OCI-LY1 (cell line): ENCODE results near the gene NDUFV1.

Source experiments
- H2AFZ ChIP-seq: fragments of 200-600 bp; sonication (generic), shearing (Covaris generic); 2 replicates; pipeline ENCODE4 v1.6.0; 2014; ENCODE audit warnings: antibody characterized with exemption, mild to moderate bottlenecking, low read length
- H3F3A ChIP-seq: fragments of 200-600 bp; sonication (generic), shearing (Covaris generic); 2 replicates; pipeline ENCODE4 v1.6.0; 2014; ENCODE audit warnings: mild to moderate bottlenecking, antibody characterized with exemption, low read length, moderate library complexity; ENCODE audit not compliant: insufficient read depth
- H3K27ac ChIP-seq: fragments of 200-600 bp; sonication (generic); 2 replicates; pipeline ENCODE4 v1.5.1; 2014; ENCODE audit warnings: low read length, mixed run types, mild to moderate bottlenecking, low read depth; ENCODE audit not compliant: poor library complexity, severe bottlenecking
- H3K27me3 ChIP-seq: fragments of 200-600 bp; sonication (generic); 2 replicates; pipeline ENCODE4 v1.6.0; 2014; ENCODE audit warnings: antibody characterized with exemption, mild to moderate bottlenecking, low read length, moderate library complexity; ENCODE audit not compliant: insufficient read depth
- H3K36me3 ChIP-seq: fragments of 200-600 bp; sonication (generic); 2 replicates; pipeline ENCODE4 v1.6.1; 2014; ENCODE audit warnings: mild to moderate bottlenecking, antibody characterized with exemption, low read length, moderate library complexity, mixed read lengths; ENCODE audit not compliant: insufficient read depth
- H3K4me1 ChIP-seq: fragments of 200-600 bp; sonication (generic); 2 replicates; pipeline ENCODE4 v1.5.1; 2014; ENCODE audit warnings: mild to moderate bottlenecking, low read length, moderate library complexity; ENCODE audit not compliant: insufficient read depth, severe bottlenecking
- H3K4me2 ChIP-seq: fragments of 200-600 bp; sonication (generic), shearing (Covaris generic); 2 replicates; pipeline ENCODE4 v1.6.1; 2014; ENCODE audit warnings: low read length
- H3K4me3 ChIP-seq: fragments of 200-600 bp; sonication (generic); 2 replicates; pipeline ENCODE4 v1.5.1; 2014; ENCODE audit warnings: low read length, low read depth, mild to moderate bottlenecking, mixed read lengths; ENCODE audit not compliant: poor library complexity, severe bottlenecking
- H3K79me2 ChIP-seq: fragments of 200-600 bp; shearing (Covaris generic); 2 replicates; pipeline ENCODE4 v1.6.1; 2016; ENCODE audit warnings: mixed run types, low read length, mixed read lengths; ENCODE audit not compliant: insufficient read depth
- H3K9ac ChIP-seq: fragments of 200-600 bp; sonication (generic), shearing (Covaris generic); 2 replicates; pipeline ENCODE4 v1.6.1; 2014; ENCODE audit warnings: mild to moderate bottlenecking, low read length, mixed read lengths
- H3K9me2 ChIP-seq: fragments of 200-600 bp; sonication (generic), shearing (Covaris generic); 2 replicates; pipeline ENCODE4 v1.6.1; 2014; ENCODE audit warnings: low read depth, mild to moderate bottlenecking, low read length, mixed read lengths
- H3K9me3 ChIP-seq: fragments of 200-600 bp; shearing (Covaris generic); 2 replicates; pipeline ENCODE4 v1.6.1; 2014; ENCODE audit warnings: low read length, mixed read lengths
- H4K20me1 ChIP-seq: fragments of 200-600 bp; sonication (generic), shearing (Covaris generic); 2 replicates; pipeline ENCODE4 v1.6.0; 2016; ENCODE audit warnings: mild to moderate bottlenecking, low read length; ENCODE audit not compliant: insufficient read depth
- EZH2 ChIP-seq: fragments of 200-600 bp; sonication (generic), shearing (Covaris generic); IDR thresholded peaks from 2 replicates; pipeline ENCODE4 v1.8.0; 2017; ENCODE audit warnings: borderline replicate concordance, mixed run types, mild to moderate bottlenecking, antibody characterized with exemption, low read length, moderate library complexity, mixed read lengths
- TF ChIP-seq, protein P1 (sequence below): fragments of 200-600 bp; sonication (generic), shearing (Covaris generic); IDR thresholded peaks from 2 replicates; pipeline ENCODE4 v1.5.1; 2017; ENCODE audit warnings: mild to moderate bottlenecking, antibody characterized with exemption, low read length, moderate library complexity, mixed read lengths

Gene NDUFV1

DNA sequence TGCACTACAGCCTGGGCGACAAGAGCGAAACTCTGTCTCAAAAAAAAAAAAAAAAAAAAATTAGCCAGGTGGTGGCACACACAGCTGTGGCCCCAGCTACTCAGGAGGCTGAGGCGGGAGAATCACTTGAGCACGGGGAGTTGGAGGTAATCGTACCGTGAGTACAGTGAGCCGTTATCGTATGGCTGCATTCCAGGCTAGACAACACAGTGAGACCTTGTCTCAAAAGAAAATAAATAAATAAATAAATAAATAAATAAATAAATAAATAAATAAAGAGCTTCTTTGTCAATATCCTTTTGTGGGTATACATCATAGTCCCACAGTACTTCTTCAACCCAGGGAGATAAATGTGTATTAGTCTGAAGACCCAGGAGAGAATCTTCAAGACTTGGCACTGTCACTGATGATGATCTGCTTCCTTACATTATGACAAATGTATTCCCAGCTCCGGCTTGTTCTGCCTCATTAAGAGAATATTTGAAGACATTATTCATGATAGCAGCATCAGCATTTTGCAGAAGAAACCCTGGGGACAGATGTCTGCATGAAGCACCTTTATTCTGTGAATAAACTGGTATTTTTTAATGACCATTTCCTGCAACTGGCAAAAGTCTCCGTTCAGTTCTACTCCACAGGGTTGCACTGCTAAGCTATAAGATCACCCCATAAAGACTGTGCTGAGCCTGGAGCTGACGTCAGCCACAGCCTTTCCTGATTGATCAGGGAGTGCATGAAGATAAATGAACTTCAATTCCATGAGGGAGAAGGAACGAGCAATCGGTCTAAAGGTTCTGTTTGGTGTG, 45.4 kb downstream of the NDUFV1 start:
- no peak overlapping the region for H3K4me2 ChIP-seq
- no peak overlapping the region for H3K27ac ChIP-seq
- H3K9me2 ChIP-seq: no peaks in the 10 kb centered on the region
- no peaks in the 10 kb centered on the region; the same call in 1 of the 2 replicates for H3K36me3 ChIP-seq
- peaks cover 19% of the 10 kb centered on the region for H3K9me3 ChIP-seq
- H3K9ac ChIP-seq: no peak overlapping the region
- no peaks in the 10 kb centered on the region for H4K20me1 ChIP-seq
- peaks cover 36% of the 10 kb centered on the region for H3K4me1 ChIP-seq
- TF ChIP-seq, protein P1, sequence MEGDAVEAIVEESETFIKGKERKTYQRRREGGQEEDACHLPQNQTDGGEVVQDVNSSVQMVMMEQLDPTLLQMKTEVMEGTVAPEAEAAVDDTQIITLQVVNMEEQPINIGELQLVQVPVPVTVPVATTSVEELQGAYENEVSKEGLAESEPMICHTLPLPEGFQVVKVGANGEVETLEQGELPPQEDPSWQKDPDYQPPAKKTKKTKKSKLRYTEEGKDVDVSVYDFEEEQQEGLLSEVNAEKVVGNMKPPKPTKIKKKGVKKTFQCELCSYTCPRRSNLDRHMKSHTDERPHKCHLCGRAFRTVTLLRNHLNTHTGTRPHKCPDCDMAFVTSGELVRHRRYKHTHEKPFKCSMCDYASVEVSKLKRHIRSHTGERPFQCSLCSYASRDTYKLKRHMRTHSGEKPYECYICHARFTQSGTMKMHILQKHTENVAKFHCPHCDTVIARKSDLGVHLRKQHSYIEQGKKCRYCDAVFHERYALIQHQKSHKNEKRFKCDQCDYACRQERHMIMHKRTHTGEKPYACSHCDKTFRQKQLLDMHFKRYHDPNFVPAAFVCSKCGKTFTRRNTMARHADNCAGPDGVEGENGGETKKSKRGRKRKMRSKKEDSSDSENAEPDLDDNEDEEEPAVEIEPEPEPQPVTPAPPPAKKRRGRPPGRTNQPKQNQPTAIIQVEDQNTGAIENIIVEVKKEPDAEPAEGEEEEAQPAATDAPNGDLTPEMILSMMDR: no peak
- TF ChIP-seq EZH2: no peak
- no peak overlapping the region for H3K4me3 ChIP-seq
- H2AFZ ChIP-seq: no peak overlapping the region
- no peaks in the 10 kb centered on the region for H3K79me2 ChIP-seq
- no peaks in the 10 kb centered on the region for H3F3A ChIP-seq
- H3K27me3 ChIP-seq: no peaks in the 10 kb centered on the region; the same call in 1 of the 2 replicates

DNA sequence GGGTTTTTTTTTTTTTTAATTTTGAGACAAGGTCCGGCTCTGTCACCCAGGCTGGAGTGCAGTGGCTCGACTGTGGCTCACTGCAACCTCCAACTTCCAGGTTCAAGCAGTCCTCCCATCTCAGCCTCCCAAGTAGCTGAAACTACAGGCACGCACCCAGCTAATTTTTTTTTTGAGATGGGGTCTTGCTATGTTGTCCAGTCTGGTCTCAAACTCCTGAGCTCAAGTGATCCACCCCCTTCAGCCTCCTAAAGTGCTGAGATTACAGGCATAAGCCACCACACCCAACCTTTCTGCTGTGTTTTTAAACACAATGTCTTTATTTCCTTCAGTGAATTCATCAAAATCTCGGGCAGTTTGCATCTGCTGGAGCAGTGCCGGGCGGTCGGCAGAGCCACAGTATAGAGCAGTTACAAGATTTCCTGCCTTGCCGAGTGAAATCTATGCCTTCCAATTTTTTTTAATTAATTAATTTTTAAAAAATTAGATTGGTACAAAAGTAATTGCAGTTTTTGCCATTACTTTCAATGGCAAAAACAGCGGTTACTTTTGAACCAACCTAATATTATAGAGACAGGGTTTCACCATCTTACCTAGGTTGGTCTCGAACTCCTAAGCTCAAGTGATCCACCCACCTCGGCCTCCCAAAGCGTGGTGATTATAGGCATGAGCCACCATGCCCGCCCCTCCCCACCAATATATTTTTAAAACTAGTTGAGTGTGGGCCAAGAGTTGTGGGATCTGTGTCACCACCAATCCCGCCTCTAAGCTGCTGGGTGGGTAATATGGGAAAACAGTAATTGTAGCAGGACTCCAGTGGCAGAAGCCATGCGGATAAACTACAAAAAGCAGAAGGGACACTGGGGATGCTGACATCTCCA, 46.5 kb downstream of the NDUFV1 start:
- TF ChIP-seq EZH2: no peak
- TF ChIP-seq, protein P1: no peak
- H3K27ac ChIP-seq: no peak overlapping the region
- H3K4me3 ChIP-seq: no peak overlapping the region
- H3K36me3 ChIP-seq: no peaks in the 10 kb centered on the region; the same call in 1 of the 2 replicates
- no peak overlapping the region for H2AFZ ChIP-seq
- H3K27me3 ChIP-seq: peaks cover 8% of the 10 kb centered on the region; the same call in 1 of the 2 replicates
- peaks cover 26% of the 10 kb centered on the region for H3K9me3 ChIP-seq
- H3F3A ChIP-seq: no peaks in the 10 kb centered on the region
- H3K9ac ChIP-seq: no peak overlapping the region
- H3K4me2 ChIP-seq: no peak overlapping the region
- H3K4me1 ChIP-seq: peaks cover 26% of the 10 kb centered on the region
- no peaks in the 10 kb centered on the region for H3K79me2 ChIP-seq
- no peaks in the 10 kb centered on the region for H3K9me2 ChIP-seq
- no peaks in the 10 kb centered on the region for H4K20me1 ChIP-seq

DNA sequence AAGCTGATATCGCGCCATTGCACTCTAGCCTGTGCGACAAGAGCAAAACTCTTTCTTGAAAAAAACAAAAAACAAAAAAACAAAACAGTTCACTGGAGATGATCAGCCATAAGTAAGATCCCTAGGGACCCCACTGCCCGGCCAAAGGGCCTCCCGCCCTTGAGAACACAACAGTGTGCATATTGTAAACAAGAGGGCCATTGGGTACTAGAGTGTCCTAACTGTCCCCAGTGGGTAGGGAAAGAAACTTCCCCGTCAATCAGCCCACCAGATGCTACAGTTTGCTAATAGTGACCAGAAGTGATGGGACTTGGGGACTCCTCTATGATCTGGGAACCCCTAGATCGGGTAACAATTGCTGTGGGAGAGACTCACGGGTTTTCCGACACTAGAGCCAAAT, 47.5 kb downstream of the NDUFV1 start:
- no peaks in the 10 kb centered on the region for H3K79me2 ChIP-seq
- no peaks in the 10 kb centered on the region for H4K20me1 ChIP-seq
- no peaks in the 10 kb centered on the region for H3F3A ChIP-seq
- no peaks in the 10 kb centered on the region for H3K9me2 ChIP-seq
- no peak overlapping the region for H3K4me3 ChIP-seq
- no peak overlapping the region for H2AFZ ChIP-seq
- H3K27me3 ChIP-seq: peaks cover 8% of the 10 kb centered on the region; the same call in 1 of the 2 replicates
- no peak overlapping the region for H3K9ac ChIP-seq
- H3K27ac ChIP-seq: no peak overlapping the region
- TF ChIP-seq, protein P1: no peak
- no peak for TF ChIP-seq EZH2
- H3K36me3 ChIP-seq: no peaks in the 10 kb centered on the region; the same call in 1 of the 2 replicates
- H3K9me3 ChIP-seq: peaks cover 26% of the 10 kb centered on the region
- H3K4me2 ChIP-seq: no peak overlapping the region
- H3K4me1 ChIP-seq: peaks cover 16% of the 10 kb centered on the region
